Mononuclear cell (primary cell): ENCODE data around the gene TUBG1. TPM values are rescaled to one million over a fixed set of nuclear protein-coding genes. Genes with fewer than 3 reads are reported as not detected.

ENCODE experiments used
- H3K27me3 ChIP-seq: 2 replicates; pipeline ENCODE4 v1.6.0; 2011; ENCODE audit warnings: low read length, control low read depth; ENCODE audit not compliant: insufficient read depth
- H3K4me1 ChIP-seq: 2 replicates; pipeline ENCODE4 v1.5.1; 2011; ENCODE audit warnings: mild to moderate bottlenecking, low read length, control low read depth; ENCODE audit not compliant: insufficient read depth
- H3K4me3 ChIP-seq: 2 replicates; pipeline ENCODE4 v1.5.1; 2011; ENCODE audit warnings: mild to moderate bottlenecking, low read length, moderate library complexity
- H3K9me3 ChIP-seq: 2 replicates; pipeline ENCODE4 v1.5.1; 2011; ENCODE audit warnings: low read depth, mild to moderate bottlenecking, control low read depth, low read length
- total RNA-seq: library from RNA; depleted of rRNA; stranded (reverse); fragments of >200 nt; gene quantifications from one replicate; pipeline ENCODE4 v1.2.3, GENCODE V29; 2012

The TUBG1 gene
- 3.1 TPM for total RNA-seq

GRCh38 chr17:42609182-42609813, at the start of gene TUBG1, which contains the start of gene RETREG3:
Gene TUBG1 (plus strand): TSS chr17:42609683. CDS start chr17:42609738, 55 bp downstream.
Gene RETREG3 (minus strand): TSS chr17:42609374. CDS start chr17:42609324, 50 bp downstream.
- Histone ChIP-seq H3K27me3 (no peaks in the 10 kb centered on the region), H3K4me3 (peak within 1 kb of the TSS; percentile 92), H3K4me1 (peaks cover 41% of the 10 kb centered on the region), H3K9me3 (no peaks in the 10 kb centered on the region)

- Histone ChIP-seq H3K4me3 (no peak overlapping the region), H3K4me1 (peaks cover 31% of the 10 kb centered on the region), H3K27me3 (no peaks in the 10 kb centered on the region), H3K9me3 (no peaks in the 10 kb centered on the region)
Observed at GRCh38 chr17:42560246-42560645, 49.2 kb upstream of the TUBG1 start.

- Histone ChIP-seq H3K4me3 (peak within 1 kb of the TSS; percentile 60), H3K4me1 (peaks cover 36% of the 10 kb centered on the region), H3K27me3 (no peaks in the 10 kb centered on the region), H3K9me3 (no peaks in the 10 kb centered on the region)
Observed at GRCh38 chr17:42561897-42562387, 47.5 kb upstream of the TUBG1 start, which contains the start of gene COASY. Gene COASY (plus strand): TSS chr17:42562148. CDS start chr17:42562623, 475 bp downstream.

GRCh38 chr17:42562388-42563142, 46.9 kb upstream of the TUBG1 start:
- Histone ChIP-seq H3K4me3 (peak overlapping the region; percentile 60), H3K27me3 (no peaks in the 10 kb centered on the region), H3K4me1 (peaks cover 38% of the 10 kb centered on the region), H3K9me3 (no peaks in the 10 kb centered on the region)

- Histone ChIP-seq H3K9me3 (no peaks in the 10 kb centered on the region), H3K27me3 (no peaks in the 10 kb centered on the region), H3K4me1 (peaks cover 44% of the 10 kb centered on the region), H3K4me3 (peak overlapping the region; percentile 60)
Observed at GRCh38 chr17:42563143-42563509, 46.4 kb upstream of the TUBG1 start.

- Histone ChIP-seq H3K4me3 (no peak overlapping the region), H3K27me3 (no peaks in the 10 kb centered on the region), H3K9me3 (no peaks in the 10 kb centered on the region), H3K4me1 (peaks cover 48% of the 10 kb centered on the region)
Observed at GRCh38 chr17:42563543-42563942, 45.9 kb upstream of the TUBG1 start.

GRCh38 chr17:42563950-42564349, 45.5 kb upstream of the TUBG1 start:
- H3K4me3 ChIP-seq, result no peak overlapping the region
- no peaks in the 10 kb centered on the region for H3K9me3 ChIP-seq
- H3K4me1 ChIP-seq, result peaks cover 52% of the 10 kb centered on the region
- no peaks in the 10 kb centered on the region for H3K27me3 ChIP-seq

- Histone ChIP-seq H3K4me1 (peaks cover 60% of the 10 kb centered on the region), H3K27me3 (no peaks in the 10 kb centered on the region), H3K4me3 (no peak overlapping the region), H3K9me3 (no peaks in the 10 kb centered on the region)
Observed at GRCh38 chr17:42564815-42565522, 44.5 kb upstream of the TUBG1 start.

- Histone ChIP-seq H3K27me3 (no peaks in the 10 kb centered on the region), H3K4me1 (peaks cover 60% of the 10 kb centered on the region), H3K9me3 (no peaks in the 10 kb centered on the region), H3K4me3 (no peak overlapping the region)
Observed at GRCh38 chr17:42565523-42566214, 43.8 kb upstream of the TUBG1 start.

- H3K4me1 ChIP-seq, result peaks cover 59% of the 10 kb centered on the region
- H3K9me3 ChIP-seq, result no peaks in the 10 kb centered on the region
- no peaks in the 10 kb centered on the region for H3K27me3 ChIP-seq
- peak overlapping the region; percentile 83 for H3K4me3 ChIP-seq
Observed at GRCh38 chr17:42566215-42566882, 43.1 kb upstream of the TUBG1 start.

- Histone ChIP-seq H3K4me1 (peaks cover 54% of the 10 kb centered on the region), H3K27me3 (no peaks in the 10 kb centered on the region), H3K9me3 (no peaks in the 10 kb centered on the region), H3K4me3 (peak within 1 kb of the TSS; percentile 83)
Observed at GRCh38 chr17:42566883-42567573, 42.5 kb upstream of the TUBG1 start, which contains the start of gene MLX. Gene MLX (plus strand): TSS chr17:42567100. CDS start chr17:42567125, 25 bp downstream.

- no peaks in the 10 kb centered on the region for H3K27me3 ChIP-seq
- no peak overlapping the region for H3K4me3 ChIP-seq
- H3K4me1 ChIP-seq, result peaks cover 45% of the 10 kb centered on the region
- H3K9me3 ChIP-seq, result no peaks in the 10 kb centered on the region
Observed at GRCh38 chr17:42568341-42569111, 41.0 kb upstream of the TUBG1 start.
